C4-2B (cell line): Measurements from ENCODE around the gene ATG9B.

ENCODE experiments used
- CTCF ChIP-seq: fragments of 450-650 bp; conservative IDR thresholded peaks from 2 replicates; pipeline ENCODE4 v1.5.1; 2017; ENCODE audit warnings: mild to moderate bottlenecking
- ZFX ChIP-seq: fragments of 450-650 bp; IDR thresholded peaks from 2 replicates; pipeline ENCODE4 v1.6.1; 2017

- peak; percentile 61 for TF ChIP-seq CTCF
- no peak for TF ChIP-seq ZFX
Measured at GRCh38 chr7:151012911-151013347, 11.4 kb downstream of the ATG9B start.
